ENCODE data around the gene BAHCC1.

Gene BAHCC1

DNA sequence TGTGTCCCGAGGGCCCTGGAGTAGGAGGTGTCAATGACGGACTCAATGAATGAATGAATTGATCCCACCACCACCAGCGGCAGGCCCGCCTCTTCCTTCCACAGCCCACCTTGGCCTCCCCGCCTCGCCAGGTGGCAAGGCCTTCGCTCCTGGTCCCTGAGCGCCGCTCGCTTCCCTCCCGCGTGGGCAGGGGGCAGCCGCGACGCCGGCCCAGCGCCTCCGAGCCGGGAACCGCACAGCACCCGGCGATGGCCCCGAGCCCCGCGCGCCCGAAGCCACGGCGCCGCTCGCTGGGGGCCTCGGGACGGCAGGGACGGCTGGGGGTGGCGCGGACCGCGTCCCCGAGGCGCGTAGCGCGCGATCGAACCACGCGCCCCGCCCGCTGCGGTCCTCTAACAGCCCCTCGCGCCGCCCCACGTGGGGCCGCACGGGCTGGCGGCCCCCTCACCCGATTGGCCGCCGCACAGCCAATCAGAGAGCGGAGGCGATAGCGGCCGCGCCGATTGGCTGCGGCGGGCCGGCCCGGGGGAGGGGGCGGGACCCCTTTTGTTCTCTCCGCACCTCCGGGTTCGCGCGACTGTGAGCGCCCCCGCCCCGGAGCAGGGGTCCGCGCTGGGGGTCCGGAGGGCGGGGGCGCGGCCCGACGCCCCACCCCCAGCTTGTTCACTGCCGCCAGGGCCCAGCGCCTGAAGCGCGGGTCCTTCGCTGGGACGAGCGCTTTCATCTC lies 86.0 kb downstream of the BAHCC1 start:
- no peaks in the 10 kb centered on the region for H4K20me1 ChIP-seq (ENCODE audit: insufficient read depth, low read length)
- no peak overlapping the region for H3K4me2 ChIP-seq (ENCODE audit: low read depth, low read length)
- no peak overlapping the region for H3K27ac ChIP-seq (ENCODE audit: low read length)
- H3K36me3 ChIP-seq (replicated peaks; ENCODE audit: insufficient read depth, low read length): no peaks in the 10 kb centered on the region
- H3K9me3 ChIP-seq (replicated peaks; ENCODE audit: insufficient read depth, low read length): no peaks in the 10 kb centered on the region
- no peaks in the 10 kb centered on the region for H3K79me2 ChIP-seq (ENCODE audit: low read length)
- TF ChIP-seq EZH2 (optimal IDR thresholded peaks at IDR 0.05; ENCODE audit: low read depth, low read length) (no peak), EZH2phosphoT487 (IDR thresholded peaks at IDR 0.05; ENCODE audit: low read length) (no peak), CTCF (IDR thresholded peaks at IDR 0.05; ENCODE audit: low read length) (no peak)
- no peak overlapping the region for H3K4me3 ChIP-seq (ENCODE audit: low read length)
- H3F3A ChIP-seq (ENCODE audit: insufficient read depth, low read length): no peaks in the 10 kb centered on the region; the same call in 1 of the 2 replicates
- DNase-seq: no peak
- no peak overlapping the region for H3K9ac ChIP-seq (ENCODE audit: low read length)
- no peak overlapping the region for H2AFZ ChIP-seq (ENCODE audit: low read length)
- peaks cover 6% of the 10 kb centered on the region for H3K4me1 ChIP-seq (ENCODE audit: low read length)
- peaks cover 73% of the 10 kb centered on the region for H3K27me3 ChIP-seq (replicated peaks; ENCODE audit: insufficient read depth, low read length)
- no peaks in the 10 kb centered on the region for H3K9me2 ChIP-seq (replicated peaks; ENCODE audit: insufficient read depth, low read length)

DNA sequence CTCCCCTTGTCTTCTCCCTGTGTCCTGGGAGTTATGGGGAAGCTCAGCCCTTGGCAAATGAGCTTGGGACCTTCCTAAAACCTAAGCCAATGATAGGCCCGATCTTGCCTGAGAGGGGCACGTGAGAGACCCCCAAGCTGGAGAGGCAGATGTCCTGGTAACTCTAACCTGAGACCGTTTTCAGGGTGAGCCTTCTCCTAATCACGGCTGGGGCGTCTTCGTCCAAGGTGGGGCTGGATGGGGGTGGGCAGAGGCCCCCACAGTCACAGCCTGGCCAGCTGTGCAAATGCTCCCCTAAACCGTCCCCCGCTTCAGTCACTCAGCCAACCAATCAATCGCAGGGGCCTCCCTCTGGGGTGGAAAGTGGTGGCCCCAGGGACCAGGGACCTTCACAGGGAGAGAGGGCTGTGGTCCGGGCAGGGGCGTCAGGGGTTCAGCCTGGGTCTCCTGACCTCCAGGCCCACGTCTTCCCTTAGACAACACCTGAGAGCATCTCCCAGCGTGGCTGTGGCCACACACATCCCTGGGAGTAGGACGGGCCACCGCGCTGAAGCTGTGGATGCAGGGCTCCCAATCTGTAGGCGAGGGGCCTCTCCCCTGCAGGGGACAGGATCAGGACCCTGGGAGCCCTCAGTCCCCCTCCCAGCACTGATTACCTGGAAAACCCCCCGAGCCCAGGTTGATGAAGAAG lies 86.7 kb downstream of the BAHCC1 start:
- H3K4me1 ChIP-seq (ENCODE audit: low read length): peaks cover 6% of the 10 kb centered on the region
- DNase-seq: no peak
- no peaks in the 10 kb centered on the region for H3K36me3 ChIP-seq (replicated peaks; ENCODE audit: insufficient read depth, low read length)
- H3K9me3 ChIP-seq (replicated peaks; ENCODE audit: insufficient read depth, low read length): no peaks in the 10 kb centered on the region
- TF ChIP-seq EZH2phosphoT487 (IDR thresholded peaks at IDR 0.05; ENCODE audit: low read length) (no peak), EZH2 (optimal IDR thresholded peaks at IDR 0.05; ENCODE audit: low read depth, low read length) (no peak), CTCF (IDR thresholded peaks at IDR 0.05; ENCODE audit: low read length) (no peak)
- H3K27ac ChIP-seq (ENCODE audit: low read length): no peak overlapping the region
- no peak overlapping the region for H2AFZ ChIP-seq (ENCODE audit: low read length)
- H4K20me1 ChIP-seq (ENCODE audit: insufficient read depth, low read length): no peaks in the 10 kb centered on the region
- no peaks in the 10 kb centered on the region; the same call in 1 of the 2 replicates for H3F3A ChIP-seq (ENCODE audit: insufficient read depth, low read length)
- no peaks in the 10 kb centered on the region for H3K9me2 ChIP-seq (replicated peaks; ENCODE audit: insufficient read depth, low read length)
- H3K4me3 ChIP-seq (ENCODE audit: low read length): no peak overlapping the region
- no peak overlapping the region for H3K4me2 ChIP-seq (ENCODE audit: low read depth, low read length)
- peaks cover 71% of the 10 kb centered on the region for H3K27me3 ChIP-seq (replicated peaks; ENCODE audit: insufficient read depth, low read length)
- no peaks in the 10 kb centered on the region for H3K79me2 ChIP-seq (ENCODE audit: low read length)
- H3K9ac ChIP-seq (ENCODE audit: low read length): no peak overlapping the region

- Histone ChIP-seq H3K27me3 (replicated peaks; ENCODE audit: insufficient read depth, low read length) (peaks cover 71% of the 10 kb centered on the region), H3K4me3 (ENCODE audit: low read length) (no peak overlapping the region), H3K4me2 (ENCODE audit: low read depth, low read length) (no peak overlapping the region), H3K9ac (ENCODE audit: low read length) (no peak overlapping the region), H3K9me3 (replicated peaks; ENCODE audit: insufficient read depth, low read length) (no peaks in the 10 kb centered on the region), H3K36me3 (replicated peaks; ENCODE audit: insufficient read depth, low read length) (no peaks in the 10 kb centered on the region), H3K27ac (ENCODE audit: low read length) (no peak overlapping the region), H4K20me1 (ENCODE audit: insufficient read depth, low read length) (no peaks in the 10 kb centered on the region), H3K4me1 (ENCODE audit: low read length) (peaks cover 6% of the 10 kb centered on the region), H3K9me2 (replicated peaks; ENCODE audit: insufficient read depth, low read length) (no peaks in the 10 kb centered on the region), H2AFZ (ENCODE audit: low read length) (no peak overlapping the region), H3F3A (ENCODE audit: insufficient read depth, low read length) (no peaks in the 10 kb centered on the region; the same call in 1 of the 2 replicates), H3K79me2 (ENCODE audit: low read length) (no peaks in the 10 kb centered on the region)
- TF ChIP-seq CTCF (IDR thresholded peaks at IDR 0.05; ENCODE audit: low read length): no peak
- no peak for TF ChIP-seq EZH2phosphoT487 (IDR thresholded peaks at IDR 0.05; ENCODE audit: low read length)
- no peak for TF ChIP-seq EZH2 (optimal IDR thresholded peaks at IDR 0.05; ENCODE audit: low read depth, low read length)
- DNase-seq: no peak
These were observed 87.4 kb downstream of the BAHCC1 start for GRCh38 chr17:81482673-81483072.
